Raji (cell line): ENCODE measurements around the gene LRBA.

Experiments
- POLR2A ChIP-seq: IDR thresholded peaks from 2 replicates; pipeline ENCODE4 v1.6.1; 2011; ENCODE audit warnings: low read depth, low read length, control low read depth; ENCODE audit not compliant: insufficient read depth

LRBA gene

DNA sequence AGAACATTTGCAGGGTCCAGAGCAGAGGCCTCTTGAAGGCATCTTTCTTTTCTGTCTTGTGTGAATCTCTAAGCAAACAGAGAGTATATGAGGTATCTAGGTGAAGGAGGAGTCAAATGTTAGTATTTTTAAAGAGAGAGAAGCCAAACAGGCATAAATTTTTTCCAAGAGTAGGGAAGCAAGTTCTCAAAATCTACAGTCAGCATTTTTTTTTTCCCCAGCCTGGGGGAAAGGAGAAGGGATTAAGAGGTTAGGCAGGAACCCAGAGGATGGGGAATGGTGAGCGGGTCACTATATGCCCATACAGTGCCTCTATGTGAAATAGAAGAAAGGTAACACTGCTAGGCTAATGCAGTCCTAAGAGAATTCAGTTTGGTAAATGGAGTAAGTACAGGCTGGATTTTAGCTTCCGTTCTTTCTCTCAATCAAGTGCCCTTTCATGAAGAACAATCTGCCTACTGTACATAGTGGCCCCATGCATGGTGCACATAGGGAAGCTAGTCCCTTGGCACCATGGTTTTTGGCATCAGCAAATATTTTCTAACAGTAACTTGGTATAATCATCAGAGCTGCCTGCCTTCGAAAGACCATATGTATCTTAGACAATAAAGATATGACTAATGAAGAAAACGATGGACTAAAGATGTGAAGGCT, 596.2 kb downstream of the LRBA start:
- TF ChIP-seq POLR2A = no peak

DNA sequence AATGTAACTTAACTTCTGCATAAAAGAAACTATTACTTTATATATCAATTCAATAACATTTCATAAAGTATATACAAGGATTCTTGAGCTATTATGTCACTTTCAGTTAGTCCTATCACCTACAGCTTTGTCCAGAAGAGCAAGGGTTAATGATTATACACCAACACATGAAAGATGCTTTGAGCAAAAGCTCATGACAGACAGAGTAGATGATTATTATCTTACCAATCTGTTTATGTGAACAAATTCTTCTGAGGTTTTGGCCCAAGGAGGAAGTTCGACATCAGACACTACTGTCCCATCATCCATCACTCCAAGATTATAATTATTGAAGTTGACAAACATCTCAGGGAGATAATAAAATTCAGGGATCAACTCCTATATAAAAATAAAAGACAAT, 599.9 kb downstream of the LRBA start:
- TF ChIP-seq POLR2A = no peak

- TF ChIP-seq POLR2A = no peak
These were observed 603.6 kb downstream of the LRBA start for GRCh38 chr4:150411520-150411919.

- no peak for TF ChIP-seq POLR2A
These were observed 612.2 kb downstream of the LRBA start for GRCh38 chr4:150402871-150403272.

DNA sequence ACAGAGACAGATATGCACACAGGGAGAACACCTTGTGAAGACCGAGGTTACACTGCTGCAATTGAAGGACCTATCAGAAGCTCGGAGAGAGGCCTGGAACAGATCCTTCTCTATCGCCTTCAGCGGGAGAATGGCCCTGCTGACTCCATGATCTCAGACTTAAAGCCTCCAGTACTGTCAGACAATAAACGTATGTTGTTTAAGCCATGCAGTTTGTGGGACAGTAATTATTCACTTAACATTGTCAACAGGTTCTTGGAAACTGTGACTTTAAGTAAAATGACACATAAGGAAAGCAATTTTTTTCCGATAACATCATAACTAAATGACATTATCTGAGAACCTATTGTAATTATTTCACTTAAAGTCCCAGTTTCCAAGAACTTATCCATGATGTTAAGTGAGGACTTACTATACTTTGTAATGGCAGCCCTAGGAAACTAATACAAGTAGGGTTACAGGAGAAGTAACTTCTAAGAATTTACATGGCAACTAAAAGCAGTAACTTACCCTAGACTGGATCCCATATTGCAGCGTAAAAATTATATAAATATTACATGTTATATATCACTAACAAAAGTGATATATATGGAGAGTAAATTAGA, 613.9 kb downstream of the LRBA start:
- TF ChIP-seq POLR2A = no peak

DNA sequence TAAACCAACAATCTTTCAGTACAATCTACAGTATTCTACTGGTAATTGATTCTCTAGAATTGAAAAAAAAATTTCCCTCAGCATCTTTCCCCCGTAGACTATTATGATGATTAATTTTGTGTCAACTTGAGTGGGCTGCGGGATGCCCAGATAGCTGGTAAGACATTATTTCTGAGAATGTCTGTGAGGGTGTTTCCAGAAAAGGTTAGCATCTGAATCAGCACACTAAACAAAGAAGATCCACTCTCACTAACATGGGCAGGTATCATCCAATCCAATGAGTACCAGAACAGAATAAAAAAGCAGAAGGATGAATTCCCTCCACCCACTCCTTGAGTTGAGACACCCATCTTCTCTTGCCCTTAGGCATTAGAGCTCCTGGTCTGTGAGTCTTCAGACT, 619.2 kb downstream of the LRBA start:
- TF ChIP-seq POLR2A = no peak

DNA sequence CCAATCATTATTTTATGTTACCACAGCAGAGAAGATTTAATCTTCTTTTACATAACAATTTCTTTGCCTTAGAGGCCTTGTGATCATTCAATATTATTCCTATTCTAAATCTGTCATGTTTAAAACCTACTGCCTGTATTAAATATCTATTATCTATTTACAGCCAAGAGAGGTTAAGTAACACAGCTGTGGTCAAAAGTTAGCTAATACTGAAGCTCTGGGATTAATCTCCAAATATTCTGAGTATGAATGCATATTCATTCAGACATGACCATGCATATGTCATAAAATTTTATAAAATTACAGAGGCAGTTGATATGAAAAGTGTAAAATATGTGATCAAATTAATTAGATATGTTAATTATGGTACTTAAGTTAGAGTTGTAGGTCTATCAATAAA, 621.0 kb downstream of the LRBA start:
- TF ChIP-seq POLR2A = no peak

DNA sequence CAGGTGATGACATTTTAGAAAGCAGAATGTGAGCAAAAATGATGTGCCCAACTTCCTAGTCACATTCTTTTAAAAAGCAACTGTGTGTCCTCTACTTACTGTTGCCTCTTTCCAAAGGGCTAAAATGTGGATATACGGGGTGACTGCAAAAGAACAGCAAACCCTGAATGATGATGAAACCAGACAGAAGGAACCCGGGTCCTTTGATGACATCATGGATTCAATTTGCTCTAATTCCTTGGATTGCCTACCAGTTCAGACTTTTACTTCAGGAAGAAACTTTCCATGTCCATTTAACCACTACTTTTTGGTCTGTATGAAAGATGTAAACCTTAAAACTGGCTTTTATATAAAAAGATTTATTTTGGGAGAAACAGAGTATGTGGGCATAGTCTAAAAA, 624.0 kb downstream of the LRBA start:
- no peak for TF ChIP-seq POLR2A

DNA sequence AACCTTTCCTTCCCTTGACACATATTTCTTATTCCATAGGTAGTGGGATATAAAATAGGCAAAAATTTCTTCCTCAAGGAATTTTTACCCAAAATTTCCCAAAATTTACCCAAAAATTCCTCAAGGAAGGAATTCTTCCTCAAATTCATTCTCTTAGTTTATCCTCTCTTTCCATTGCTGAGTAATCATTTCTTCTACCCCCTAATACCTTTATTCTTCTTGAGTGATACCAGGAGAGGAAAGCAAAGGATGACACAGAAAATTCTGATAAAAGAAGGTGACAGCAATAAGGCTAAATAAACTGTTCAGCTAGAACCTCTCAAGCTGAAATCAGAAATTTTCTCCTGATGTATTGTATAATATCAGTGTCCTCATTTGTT, 624.6 kb downstream of the LRBA start:
- TF ChIP-seq POLR2A = no peak

- no peak for TF ChIP-seq POLR2A
These were observed 625.1 kb downstream of the LRBA start for GRCh38 chr4:150389896-150390530.

GRCh38 chr4:150387981-150388380, 627.1 kb downstream of the LRBA start:
- TF ChIP-seq POLR2A = no peak

DNA sequence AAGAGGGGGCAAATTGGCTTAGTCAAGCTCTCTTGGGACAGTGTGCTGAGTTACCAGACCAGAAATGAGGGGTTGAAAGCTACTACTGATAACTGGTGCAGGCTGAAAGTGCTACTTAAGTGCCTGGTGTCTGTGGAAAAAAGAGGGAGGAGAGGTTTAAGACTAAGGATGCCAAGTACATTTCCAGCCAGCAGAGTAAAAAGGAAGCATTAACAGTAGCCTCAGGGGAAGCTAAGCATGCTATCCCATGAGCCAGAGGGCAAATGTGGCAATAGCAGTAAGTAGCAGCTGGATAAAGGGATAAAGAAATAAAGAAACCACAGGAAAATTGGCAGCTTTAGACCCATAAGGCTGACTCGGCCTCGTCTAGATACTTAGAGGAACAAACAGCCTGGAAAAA, 629.5 kb downstream of the LRBA start:
- no peak for TF ChIP-seq POLR2A

GRCh38 chr4:150384249-150384648, 630.8 kb downstream of the LRBA start:
- no peak for TF ChIP-seq POLR2A

GRCh38 chr4:150382028-150382427, 633.1 kb downstream of the LRBA start:
- no peak for TF ChIP-seq POLR2A

GRCh38 chr4:150381609-150382008, 633.5 kb downstream of the LRBA start:
- no peak for TF ChIP-seq POLR2A

GRCh38 chr4:150381036-150381435, 634.0 kb downstream of the LRBA start:
- TF ChIP-seq POLR2A = no peak
